ENCODE results near the gene PCSK6.

- TF ChIP-seq POLR2AphosphoS5 (IDR thresholded peaks at IDR 0.05; ENCODE audit: low read depth, low read length): no peak
- no peak for TF ChIP-seq CTCF (IDR thresholded peaks at IDR 0.05)
- no peak for TF ChIP-seq TCF7L2 (IDR thresholded peaks at IDR 0.05; ENCODE audit: low read depth, low read length)
- TF ChIP-seq, protein P1, sequence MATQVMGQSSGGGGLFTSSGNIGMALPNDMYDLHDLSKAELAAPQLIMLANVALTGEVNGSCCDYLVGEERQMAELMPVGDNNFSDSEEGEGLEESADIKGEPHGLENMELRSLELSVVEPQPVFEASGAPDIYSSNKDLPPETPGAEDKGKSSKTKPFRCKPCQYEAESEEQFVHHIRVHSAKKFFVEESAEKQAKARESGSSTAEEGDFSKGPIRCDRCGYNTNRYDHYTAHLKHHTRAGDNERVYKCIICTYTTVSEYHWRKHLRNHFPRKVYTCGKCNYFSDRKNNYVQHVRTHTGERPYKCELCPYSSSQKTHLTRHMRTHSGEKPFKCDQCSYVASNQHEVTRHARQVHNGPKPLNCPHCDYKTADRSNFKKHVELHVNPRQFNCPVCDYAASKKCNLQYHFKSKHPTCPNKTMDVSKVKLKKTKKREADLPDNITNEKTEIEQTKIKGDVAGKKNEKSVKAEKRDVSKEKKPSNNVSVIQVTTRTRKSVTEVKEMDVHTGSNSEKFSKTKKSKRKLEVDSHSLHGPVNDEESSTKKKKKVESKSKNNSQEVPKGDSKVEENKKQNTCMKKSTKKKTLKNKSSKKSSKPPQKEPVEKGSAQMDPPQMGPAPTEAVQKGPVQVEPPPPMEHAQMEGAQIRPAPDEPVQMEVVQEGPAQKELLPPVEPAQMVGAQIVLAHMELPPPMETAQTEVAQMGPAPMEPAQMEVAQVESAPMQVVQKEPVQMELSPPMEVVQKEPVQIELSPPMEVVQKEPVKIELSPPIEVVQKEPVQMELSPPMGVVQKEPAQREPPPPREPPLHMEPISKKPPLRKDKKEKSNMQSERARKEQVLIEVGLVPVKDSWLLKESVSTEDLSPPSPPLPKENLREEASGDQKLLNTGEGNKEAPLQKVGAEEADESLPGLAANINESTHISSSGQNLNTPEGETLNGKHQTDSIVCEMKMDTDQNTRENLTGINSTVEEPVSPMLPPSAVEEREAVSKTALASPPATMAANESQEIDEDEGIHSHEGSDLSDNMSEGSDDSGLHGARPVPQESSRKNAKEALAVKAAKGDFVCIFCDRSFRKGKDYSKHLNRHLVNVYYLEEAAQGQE (IDR thresholded peaks at IDR 0.05; ENCODE audit: insufficient read depth in 1 of 2, low read depth in 2 of 2, low read length in 1 of 2): no peak
- no peak for TF ChIP-seq SIN3A (IDR thresholded peaks at IDR 0.05; ENCODE audit: borderline replicate concordance, insufficient read depth, low read depth, low read length)
These were observed 8.7 kb downstream of the PCSK6 start for GRCh38 chr15:101480613-101481380.

Data from Panc1 (cell line).